Mesendoderm (in vitro differentiated cells): ENCODE data around the gene B3GNT5. TPM values are rescaled to one million over a fixed set of nuclear protein-coding genes. Genes with fewer than 3 reads are reported as not detected.

ENCODE experiments used
- DNase-seq: peaks from one replicate; pipeline ENCODE4 v3.0.0; 2013
- H2AK5ac ChIP-seq: 2 replicates; pipeline ENCODE4 v1.6.1; 2013; ENCODE audit warnings: low read length, inconsistent platforms
- H2BK120ac ChIP-seq: 2 replicates; pipeline ENCODE4 v1.6.1; 2013; ENCODE audit warnings: low read depth, mild to moderate bottlenecking, low read length, moderate library complexity, mixed read lengths
- H2BK15ac ChIP-seq: replicated peaks from 2 replicates; pipeline ENCODE4 v1.6.1; 2013; ENCODE audit warnings: low read depth, mild to moderate bottlenecking, moderate library complexity
- H2BK5ac ChIP-seq: 2 replicates; pipeline ENCODE4 v1.6.1; 2013; ENCODE audit warnings: low read length, inconsistent platforms
- H3K18ac ChIP-seq: 2 replicates; pipeline ENCODE4 v1.6.1; 2013; ENCODE audit warnings: mild to moderate bottlenecking, low read length, mixed read lengths
- H3K23ac ChIP-seq: one replicate; pipeline ENCODE4 v1.6.1; 2013; ENCODE audit warnings: low read length
- H3K27ac ChIP-seq: 2 replicates; pipeline ENCODE4 v1.5.1; 2013; ENCODE audit warnings: low read depth, mild to moderate bottlenecking, inconsistent platforms, low read length, moderate library complexity
- H3K27me3 ChIP-seq: 2 replicates; pipeline ENCODE4 v1.6.1; 2013; ENCODE audit warnings: low read length, control low read depth, mild to moderate bottlenecking, inconsistent platforms; ENCODE audit not compliant: insufficient read depth, poor library complexity
- H3K36me3 ChIP-seq: 2 replicates; pipeline ENCODE4 v1.6.1; 2013; ENCODE audit warnings: low read length, inconsistent platforms; ENCODE audit not compliant: control insufficient read depth, insufficient read depth
- H3K4ac ChIP-seq: one replicate; pipeline ENCODE4 v1.6.1; 2013; ENCODE audit warnings: low read depth, mild to moderate bottlenecking, low read length, moderate library complexity
- H3K4me1 ChIP-seq: 2 replicates; pipeline ENCODE4 v1.6.1; 2013; ENCODE audit warnings: low read depth, low read length, inconsistent platforms; ENCODE audit not compliant: control insufficient read depth
- H3K4me2 ChIP-seq: 2 replicates; pipeline ENCODE4 v1.6.1; 2013; ENCODE audit warnings: low read length
- H3K4me3 ChIP-seq: 2 replicates; pipeline ENCODE4 v1.5.1; 2013; ENCODE audit warnings: mild to moderate bottlenecking, low read length
- H3K56ac ChIP-seq: one replicate; pipeline ENCODE4 v1.6.1; 2013; ENCODE audit warnings: low read length
- H3K79me1 ChIP-seq: 2 replicates; pipeline ENCODE4 v1.6.1; 2013; ENCODE audit warnings: low read length, inconsistent platforms
- H3K79me2 ChIP-seq: 2 replicates; pipeline ENCODE4 v1.6.1; 2013; ENCODE audit warnings: mild to moderate bottlenecking, low read length; ENCODE audit not compliant: control insufficient read depth, insufficient read depth
- H3K9ac ChIP-seq: 2 replicates; pipeline ENCODE4 v1.6.1; 2013; ENCODE audit warnings: low read length, inconsistent platforms
- H4K5ac ChIP-seq: one replicate; pipeline ENCODE4 v1.6.1; 2013; ENCODE audit warnings: low read length
- H4K8ac ChIP-seq: one replicate; pipeline ENCODE4 v1.6.1; 2013; ENCODE audit warnings: low read depth, mild to moderate bottlenecking, control low read depth, low read length, moderate library complexity
- WGBS: extraction: QIAGEN DNeasy Blood & Tissue Kit; methylation state at CpG from one replicate; pipeline ENCODE4 v1.1.7; 2013; ENCODE audit warnings: low lambda C conversion rate, missing lambda C conversion rate; ENCODE audit not compliant: insufficient coverage; ENCODE audit errors: extremely low coverage; 5-methylcytosine and 5-hydroxymethylcytosine counted together
- polyA plus RNA-seq, 2 experiments: library from polyadenylated mRNA; stranded (reverse); fragments of 200-250 nt; gene quantifications; one replicate each; pipeline ENCODE4 v1.2.3, GENCODE V29; 2013

B3GNT5 gene, protein sequence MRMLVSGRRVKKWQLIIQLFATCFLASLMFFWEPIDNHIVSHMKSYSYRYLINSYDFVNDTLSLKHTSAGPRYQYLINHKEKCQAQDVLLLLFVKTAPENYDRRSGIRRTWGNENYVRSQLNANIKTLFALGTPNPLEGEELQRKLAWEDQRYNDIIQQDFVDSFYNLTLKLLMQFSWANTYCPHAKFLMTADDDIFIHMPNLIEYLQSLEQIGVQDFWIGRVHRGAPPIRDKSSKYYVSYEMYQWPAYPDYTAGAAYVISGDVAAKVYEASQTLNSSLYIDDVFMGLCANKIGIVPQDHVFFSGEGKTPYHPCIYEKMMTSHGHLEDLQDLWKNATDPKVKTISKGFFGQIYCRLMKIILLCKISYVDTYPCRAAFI
- polyA plus RNA-seq (2013, experiment 1 of 2), result 5.9 TPM
- 5.5 TPM for polyA plus RNA-seq (2013, experiment 2 of 2)

- DNase-seq, result peak; percentile 68
- H2BK120ac ChIP-seq, result peak within 1 kb of the TSS; percentile 52
- peak within 1 kb of the TSS; percentile 88 for H3K56ac ChIP-seq
- no peaks in the 10 kb centered on the region for H3K79me2 ChIP-seq
- H3K4me2 ChIP-seq, result peak within 1 kb of the TSS; percentile 73
- H3K18ac ChIP-seq, result peak within 1 kb of the TSS; percentile 89
- H3K4me3 ChIP-seq, result peak within 1 kb of the TSS; percentile 66
- H3K9ac ChIP-seq, result peak within 1 kb of the TSS; percentile 85
- peak within 1 kb of the TSS; percentile 97 for H4K8ac ChIP-seq
- H4K5ac ChIP-seq, result no peak within 1 kb of the TSS
- H2BK5ac ChIP-seq, result no peak within 1 kb of the TSS
- H2AK5ac ChIP-seq, result no peak within 1 kb of the TSS
- H3K27me3 ChIP-seq, result no peaks in the 10 kb centered on the region
- H2BK15ac ChIP-seq, result no peak within 1 kb of the TSS
- H3K23ac ChIP-seq, result peak within 1 kb of the TSS; percentile 15
- no peaks in the 10 kb centered on the region for H3K79me1 ChIP-seq
- no peaks in the 10 kb centered on the region for H3K36me3 ChIP-seq
- peaks cover 11% of the 10 kb centered on the region for H3K4me1 ChIP-seq
- peak within 1 kb of the TSS; percentile 79 for H3K4ac ChIP-seq
- H3K27ac ChIP-seq, result peak within 1 kb of the TSS; percentile 57
- WGBS, result no CpG with 5 or more reads among the region's 43 CpGs
These were observed at the start of gene B3GNT5 for GRCh38 chr3:183252973-183253527. Gene B3GNT5, plus strand, starts transcription at chr3:183253253. Its CDS starts 16,546 bp downstream, at chr3:183269799.

DNA sequence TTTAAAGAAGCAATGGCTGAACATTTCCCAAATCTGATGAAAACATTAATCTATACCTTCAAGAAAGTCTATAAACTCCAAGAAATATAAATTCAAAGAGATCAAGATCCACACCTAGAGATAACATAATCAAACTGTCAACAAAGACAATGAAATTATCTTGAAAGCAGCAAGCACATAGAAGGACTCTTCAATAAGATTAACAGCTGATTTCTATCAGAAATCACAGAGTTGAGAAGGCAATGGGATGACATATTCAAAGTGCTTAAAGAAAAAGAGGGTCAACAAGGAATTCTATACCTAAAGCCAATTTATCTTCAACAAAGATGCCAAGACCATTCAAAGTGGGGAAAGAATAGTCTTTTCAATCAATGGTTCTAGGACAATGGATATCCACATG lies 49.4 kb upstream of the B3GNT5 start:
- Histone ChIP-seq H3K4me3 (no peak overlapping the region), H3K27me3 (no peaks in the 10 kb centered on the region), H3K4me2 (no peak overlapping the region), H3K18ac (no peak overlapping the region), H3K79me1 (no peaks in the 10 kb centered on the region), H3K79me2 (no peaks in the 10 kb centered on the region), H4K5ac (no peak overlapping the region), H4K8ac (no peak overlapping the region), H2BK15ac (no peak overlapping the region), H3K27ac (no peak overlapping the region), H3K9ac (no peak overlapping the region), H3K36me3 (no peaks in the 10 kb centered on the region), H3K23ac (no peak overlapping the region), H2BK120ac (no peak overlapping the region), H3K56ac (no peak overlapping the region), H2BK5ac (no peak overlapping the region), H3K4ac (no peak overlapping the region), H3K4me1 (peaks cover 2% of the 10 kb centered on the region), H2AK5ac (no peak overlapping the region)
- peak; percentile 30 for DNase-seq

DNA sequence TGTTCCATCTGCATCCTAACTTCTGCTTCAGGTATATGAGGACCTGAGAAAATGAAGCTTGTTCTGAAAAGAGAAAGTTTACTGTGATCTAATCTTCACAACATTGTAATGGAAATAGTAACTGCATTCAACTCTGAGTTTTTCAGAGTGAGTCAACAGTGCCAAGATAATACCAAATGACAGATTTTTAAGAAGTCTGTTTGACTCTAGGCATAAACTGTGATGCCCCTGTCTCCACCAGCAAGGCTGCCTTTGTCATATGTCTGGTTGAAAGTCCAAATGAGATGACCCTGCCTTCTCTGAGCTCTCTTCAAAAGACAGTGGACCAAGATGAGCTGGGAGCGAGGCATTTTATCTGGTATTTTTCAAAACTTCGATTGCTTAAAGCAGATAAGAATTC lies 44.8 kb upstream of the B3GNT5 start:
- no peak overlapping the region for H2BK15ac ChIP-seq
- no CpG with 5 or more reads among the region's 2 CpGs for WGBS
- H3K18ac ChIP-seq, result no peak overlapping the region
- H3K36me3 ChIP-seq, result no peaks in the 10 kb centered on the region
- H3K79me2 ChIP-seq, result no peaks in the 10 kb centered on the region
- H3K9ac ChIP-seq, result no peak overlapping the region
- H3K23ac ChIP-seq, result no peak overlapping the region
- no peak for DNase-seq
- H3K79me1 ChIP-seq, result no peaks in the 10 kb centered on the region
- no peaks in the 10 kb centered on the region for H3K27me3 ChIP-seq
- no peak overlapping the region for H3K4me2 ChIP-seq
- no peak overlapping the region for H2BK5ac ChIP-seq
- no peak overlapping the region for H3K4me3 ChIP-seq
- H2BK120ac ChIP-seq, result no peak overlapping the region
- no peak overlapping the region for H3K4ac ChIP-seq
- no peak overlapping the region for H3K27ac ChIP-seq
- no peak overlapping the region for H2AK5ac ChIP-seq
- H3K4me1 ChIP-seq, result peaks cover 2% of the 10 kb centered on the region
- no peak overlapping the region for H4K5ac ChIP-seq
- H3K56ac ChIP-seq, result no peak overlapping the region
- no peak overlapping the region for H4K8ac ChIP-seq

GRCh38 chr3:183208800-183209199 lies 44.3 kb upstream of the B3GNT5 start:
- no peak overlapping the region for H2AK5ac ChIP-seq
- H3K4me1 ChIP-seq, result peaks cover 2% of the 10 kb centered on the region
- no peak overlapping the region for H3K9ac ChIP-seq
- no peak overlapping the region for H3K4me2 ChIP-seq
- DNase-seq, result no peak
- H3K36me3 ChIP-seq, result no peaks in the 10 kb centered on the region
- no peak overlapping the region for H3K27ac ChIP-seq
- no peak overlapping the region for H2BK120ac ChIP-seq
- H2BK5ac ChIP-seq, result no peak overlapping the region
- WGBS, result no CpG with 5 or more reads among the region's 2 CpGs
- H4K5ac ChIP-seq, result no peak overlapping the region
- no peaks in the 10 kb centered on the region for H3K27me3 ChIP-seq
- no peaks in the 10 kb centered on the region for H3K79me2 ChIP-seq
- no peak overlapping the region for H3K4me3 ChIP-seq
- H2BK15ac ChIP-seq, result no peak overlapping the region
- no peak overlapping the region for H4K8ac ChIP-seq
- H3K18ac ChIP-seq, result no peak overlapping the region
- no peak overlapping the region for H3K56ac ChIP-seq
- no peak overlapping the region for H3K4ac ChIP-seq
- H3K23ac ChIP-seq, result no peak overlapping the region
- no peaks in the 10 kb centered on the region for H3K79me1 ChIP-seq

GRCh38 chr3:183210341-183210740 lies 42.7 kb upstream of the B3GNT5 start:
- no peak overlapping the region for H3K4ac ChIP-seq
- H3K36me3 ChIP-seq, result no peaks in the 10 kb centered on the region
- no peak overlapping the region for H2BK120ac ChIP-seq
- H3K23ac ChIP-seq, result no peak overlapping the region
- H3K79me1 ChIP-seq, result no peaks in the 10 kb centered on the region
- H2BK5ac ChIP-seq, result no peak overlapping the region
- no CpG with 5 or more reads among the region's 5 CpGs for WGBS
- no peak overlapping the region for H3K56ac ChIP-seq
- H3K4me3 ChIP-seq, result no peak overlapping the region
- no peak overlapping the region for H3K18ac ChIP-seq
- peaks cover 2% of the 10 kb centered on the region for H3K4me1 ChIP-seq
- H3K4me2 ChIP-seq, result no peak overlapping the region
- no peak for DNase-seq
- H4K8ac ChIP-seq, result no peak overlapping the region
- no peak overlapping the region for H3K9ac ChIP-seq
- H3K27me3 ChIP-seq, result no peaks in the 10 kb centered on the region
- no peak overlapping the region for H2BK15ac ChIP-seq
- H2AK5ac ChIP-seq, result no peak overlapping the region
- no peaks in the 10 kb centered on the region for H3K79me2 ChIP-seq
- H3K27ac ChIP-seq, result no peak overlapping the region
- H4K5ac ChIP-seq, result no peak overlapping the region
